HCT116 (cell line): ENCODE measurements around the gene SEC22A.

Experiments
- CEBPB ChIP-seq: IDR thresholded peaks from 2 replicates; pipeline ENCODE4 v1.6.1; 2012; ENCODE audit warnings: low read depth
- EGR1 ChIP-seq: IDR thresholded peaks from 2 replicates; pipeline ENCODE4 v1.6.1; 2012; ENCODE audit warnings: low read depth
- EZH2 ChIP-seq: fragments of 200-600 bp; sonication (generic); IDR thresholded peaks from 2 replicates; pipeline ENCODE4 v1.6.1; 2017; ENCODE audit warnings: antibody characterized with exemption, mixed run types
- JUND ChIP-seq: IDR thresholded peaks from 2 replicates; pipeline ENCODE4 v1.6.1; 2012
- MAX ChIP-seq: IDR thresholded peaks from 2 replicates; pipeline ENCODE4 v1.6.1; 2012
- POLR2A ChIP-seq: IDR thresholded peaks from 2 replicates; pipeline ENCODE4 v1.7.0; 2011; ENCODE audit warnings: borderline replicate concordance; ENCODE audit not compliant: insufficient read depth, insufficient read length; ENCODE audit errors: extremely low read depth
- POLR2AphosphoS5 ChIP-seq: IDR thresholded peaks from 2 replicates; pipeline ENCODE4 v1.6.1; 2011; ENCODE audit warnings: mild to moderate bottlenecking, low read depth, low read length, moderate library complexity
- SIN3A ChIP-seq: IDR thresholded peaks from 2 replicates; pipeline ENCODE4 v1.6.1; 2012; ENCODE audit warnings: low read depth
- ZNF274 ChIP-seq: fragments of 200-500 bp; sonication (Bioruptor generic); IDR thresholded peaks from 2 replicates; pipeline ENCODE4 v1.6.1; 2014; ENCODE audit warnings: mild to moderate bottlenecking, low read depth, low read length, inconsistent platforms
- TF ChIP-seq, protein P1 (sequence below), 3 experiments: fragments of 200-600 bp in 1 of 3; sonication (generic) in 1 of 3; IDR thresholded peaks in 2 of 3; conservative IDR thresholded peaks in 1 of 3; 2 replicates each; pipeline ENCODE4 v1.5.1; 2012 to 2017; ENCODE audit warnings: low read depth in 2 of 3, low read length in 2 of 3, antibody characterized with exemption in 1 of 3, borderline replicate concordance in 1 of 3, control low read depth in 1 of 3, mild to moderate bottlenecking in 1 of 3, mixed read lengths in 1 of 3, mixed run types in 1 of 3, moderate library complexity in 1 of 3; ENCODE audit not compliant: insufficient read depth in 1 of 3

GRCh38 chr3:123180791-123181190, 21.0 kb upstream of the SEC22A start:
- TF ChIP-seq MAX, result no peak
- TF ChIP-seq SIN3A, result no peak
- TF ChIP-seq POLR2A, result no peak
- TF ChIP-seq CEBPB, result no peak
- TF ChIP-seq, protein P1, sequence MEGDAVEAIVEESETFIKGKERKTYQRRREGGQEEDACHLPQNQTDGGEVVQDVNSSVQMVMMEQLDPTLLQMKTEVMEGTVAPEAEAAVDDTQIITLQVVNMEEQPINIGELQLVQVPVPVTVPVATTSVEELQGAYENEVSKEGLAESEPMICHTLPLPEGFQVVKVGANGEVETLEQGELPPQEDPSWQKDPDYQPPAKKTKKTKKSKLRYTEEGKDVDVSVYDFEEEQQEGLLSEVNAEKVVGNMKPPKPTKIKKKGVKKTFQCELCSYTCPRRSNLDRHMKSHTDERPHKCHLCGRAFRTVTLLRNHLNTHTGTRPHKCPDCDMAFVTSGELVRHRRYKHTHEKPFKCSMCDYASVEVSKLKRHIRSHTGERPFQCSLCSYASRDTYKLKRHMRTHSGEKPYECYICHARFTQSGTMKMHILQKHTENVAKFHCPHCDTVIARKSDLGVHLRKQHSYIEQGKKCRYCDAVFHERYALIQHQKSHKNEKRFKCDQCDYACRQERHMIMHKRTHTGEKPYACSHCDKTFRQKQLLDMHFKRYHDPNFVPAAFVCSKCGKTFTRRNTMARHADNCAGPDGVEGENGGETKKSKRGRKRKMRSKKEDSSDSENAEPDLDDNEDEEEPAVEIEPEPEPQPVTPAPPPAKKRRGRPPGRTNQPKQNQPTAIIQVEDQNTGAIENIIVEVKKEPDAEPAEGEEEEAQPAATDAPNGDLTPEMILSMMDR (IDR thresholded peaks at IDR 0.05 in 2 of 3, conservative IDR thresholded peaks at IDR 0.05 in 1 of 3; ENCODE audit: borderline replicate concordance in 1 of 3, insufficient read depth in 1 of 3, low read depth in 2 of 3, low read length in 2 of 3), result no peak
- no peak for TF ChIP-seq EZH2
- no peak for TF ChIP-seq JUND
- no peak for TF ChIP-seq ZNF274
- TF ChIP-seq EGR1, result no peak
- no peak for TF ChIP-seq POLR2AphosphoS5
